HG03432 (cell line): ENCODE results near the gene HDGF.
A peak's percentile ranks its signal among the peaks of the same experiment; 100 is the strongest.
"Not testable (repeated sequence)": the region's sequence is repeated elsewhere in the genome, so short reads cannot be mapped to it uniquely, and the experiment has no call there.

Experiments used
- ATAC-seq: cut with Tn5 transposase; IDR thresholded peaks from one replicate; pipeline ENCODE4 v1.9.1; 2021; ENCODE audit warnings: mild to moderate bottlenecking, moderate library complexity; ENCODE audit not compliant: unreplicated experiment

The HDGF gene

GRCh38 chr1:156767101-156767878 lies 15.8 kb upstream of the HDGF start, which contains the start of gene PRCC:
TSS of gene PRCC (plus strand) at chr1:156767535. CDS start at chr1:156767772, 237 bp downstream.
- ATAC-seq: peak; percentile 93

GRCh38 chr1:156766298-156767100 lies 15.0 kb upstream of the HDGF start:
- ATAC-seq: peak; percentile 20

- ATAC-seq: no peak
Measured at GRCh38 chr1:156765666-156766065, 14.2 kb upstream of the HDGF start.

- not testable (repeated sequence) for ATAC-seq
Measured at GRCh38 chr1:156765136-156765535, 13.7 kb upstream of the HDGF start.

- no peak for ATAC-seq
Measured at GRCh38 chr1:156760796-156761104, 9.3 kb upstream of the HDGF start.

- ATAC-seq: no peak
Measured at GRCh38 chr1:156760092-156760795, 8.8 kb upstream of the HDGF start.

- ATAC-seq: not testable (repeated sequence)
Measured at GRCh38 chr1:156757572-156758253, 6.2 kb upstream of the HDGF start.

- ATAC-seq: no peak
Measured at GRCh38 chr1:156756355-156756754, 4.9 kb upstream of the HDGF start.

- ATAC-seq: no peak
Measured at GRCh38 chr1:156755527-156755950, 4.1 kb upstream of the HDGF start.

- ATAC-seq: no peak
Measured at GRCh38 chr1:156754219-156754618, 2.7 kb upstream of the HDGF start.

- no peak for ATAC-seq
Measured at GRCh38 chr1:156752843-156753482, 1.5 kb upstream of the HDGF start.

- peak; percentile 71 for ATAC-seq
Measured at GRCh38 chr1:156751757-156752481, 444 bp upstream of the HDGF start.

GRCh38 chr1:156750711-156751450 lies 594 bp downstream of the HDGF start:
- peak; percentile 18 for ATAC-seq

- no peak for ATAC-seq
Measured at GRCh38 chr1:156750191-156750672, 1.2 kb downstream of the HDGF start.

- ATAC-seq: no peak
Measured at GRCh38 chr1:156749419-156750118, 1.9 kb downstream of the HDGF start.

- no peak for ATAC-seq
Measured at GRCh38 chr1:156748670-156749418, 2.6 kb downstream of the HDGF start.
